ENCODE measurements around the gene NELFB. TPM values are rescaled to one million over a fixed set of nuclear protein-coding genes. Genes with fewer than 3 reads are reported as not detected.

NELFB gene
- total RNA-seq, 4 donors from 2014 or later = 26.1 to 41.4 (median 35.2) TPM

DNA sequence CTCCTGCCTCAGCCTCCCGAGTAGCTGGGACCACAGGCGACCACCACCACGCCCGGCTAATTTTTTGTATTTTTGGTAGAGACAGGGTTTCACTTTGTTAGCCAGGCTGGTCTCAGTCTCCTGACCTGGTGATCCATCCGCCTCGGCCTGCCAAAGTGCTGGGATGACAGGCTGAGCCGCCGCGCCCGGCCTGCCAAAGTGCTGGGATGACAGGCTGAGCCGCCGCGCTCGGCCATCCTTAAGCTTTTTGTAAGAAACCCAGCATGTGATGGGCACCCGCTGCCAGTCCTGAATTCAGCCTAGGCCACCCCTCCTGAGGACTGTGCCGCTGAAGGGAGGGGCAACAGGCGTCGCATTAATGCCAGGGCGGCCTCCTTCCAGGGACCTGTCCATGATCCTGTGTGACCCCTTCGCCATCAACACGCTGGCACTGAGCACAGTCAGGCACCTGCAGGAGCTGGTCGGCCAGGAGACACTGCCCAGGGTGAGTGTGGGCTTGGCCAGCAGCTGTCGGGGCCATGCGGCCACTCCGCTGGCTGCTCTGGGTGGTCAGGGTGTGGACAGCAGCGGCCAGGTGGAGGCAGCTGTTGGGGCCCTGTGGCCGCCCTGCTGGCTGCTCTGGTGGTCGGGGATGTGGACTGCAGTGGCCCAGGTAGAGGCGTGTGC lies 10.5 kb downstream of the NELFB start:
- H3K4me1 ChIP-seq = peaks cover 0 to 33% (median 11%) of the 10 kb centered on the region in 3 donors
- peaks cover 23 to 87% (median 28%) of the 10 kb centered on the region in 3 donors for H3K36me3 ChIP-seq
- H3K27ac ChIP-seq = no peak overlapping the region
- 89 to 100% methylated on average over 1 to 14 of the region's 29 CpGs for WGBS, 2 donors
- TF ChIP-seq, protein P1, sequence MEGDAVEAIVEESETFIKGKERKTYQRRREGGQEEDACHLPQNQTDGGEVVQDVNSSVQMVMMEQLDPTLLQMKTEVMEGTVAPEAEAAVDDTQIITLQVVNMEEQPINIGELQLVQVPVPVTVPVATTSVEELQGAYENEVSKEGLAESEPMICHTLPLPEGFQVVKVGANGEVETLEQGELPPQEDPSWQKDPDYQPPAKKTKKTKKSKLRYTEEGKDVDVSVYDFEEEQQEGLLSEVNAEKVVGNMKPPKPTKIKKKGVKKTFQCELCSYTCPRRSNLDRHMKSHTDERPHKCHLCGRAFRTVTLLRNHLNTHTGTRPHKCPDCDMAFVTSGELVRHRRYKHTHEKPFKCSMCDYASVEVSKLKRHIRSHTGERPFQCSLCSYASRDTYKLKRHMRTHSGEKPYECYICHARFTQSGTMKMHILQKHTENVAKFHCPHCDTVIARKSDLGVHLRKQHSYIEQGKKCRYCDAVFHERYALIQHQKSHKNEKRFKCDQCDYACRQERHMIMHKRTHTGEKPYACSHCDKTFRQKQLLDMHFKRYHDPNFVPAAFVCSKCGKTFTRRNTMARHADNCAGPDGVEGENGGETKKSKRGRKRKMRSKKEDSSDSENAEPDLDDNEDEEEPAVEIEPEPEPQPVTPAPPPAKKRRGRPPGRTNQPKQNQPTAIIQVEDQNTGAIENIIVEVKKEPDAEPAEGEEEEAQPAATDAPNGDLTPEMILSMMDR (IDR thresholded peaks at IDR 0.05) = no peak
- TF ChIP-seq POLR2A (IDR thresholded peaks at IDR 0.05) = no peak
- H3K27me3 ChIP-seq = no peaks in the 10 kb centered on the region
- H3K9me3 ChIP-seq = no peaks in the 10 kb centered on the region
- no peak overlapping the region for H3K4me3 ChIP-seq
- intact Hi-C loops (cut with DNase I) = no loop called here
- no peak for DNase-seq

DNA sequence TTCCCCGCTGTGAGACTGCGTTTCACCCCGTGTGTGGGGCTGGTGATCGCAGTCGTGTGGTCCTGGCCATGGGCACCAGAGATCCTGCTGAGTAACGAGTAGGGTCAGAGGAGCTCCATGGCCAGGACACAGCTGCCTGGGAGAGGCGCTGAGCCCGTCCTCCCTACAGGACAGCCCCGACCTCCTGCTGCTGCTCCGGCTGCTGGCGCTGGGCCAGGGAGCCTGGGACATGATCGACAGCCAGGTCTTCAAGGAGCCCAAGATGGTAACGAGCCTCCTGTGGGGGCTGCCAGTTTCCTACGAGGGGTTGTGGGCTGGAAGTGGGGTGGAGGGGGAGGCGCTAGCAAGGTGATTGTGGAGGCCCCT lies 11.0 kb downstream of the NELFB start:
- Histone ChIP-seq H3K27ac (no peak overlapping the region), H3K4me3 (no peak overlapping the region), H3K9me3 (no peaks in the 10 kb centered on the region), H3K4me1 (peaks cover 0 to 38% (median 11%) of the 10 kb centered on the region in 3 donors), H3K27me3 (no peaks in the 10 kb centered on the region), H3K36me3 (peaks cover 23 to 90% (median 28%) of the 10 kb centered on the region in 3 donors)
- WGBS, 2 donors = 100% methylated on average over 3 of the region's 15 CpGs; no CpG with 5 or more reads in 1 of the 2 donors
- intact Hi-C loops (cut with DNase I) = no loop called here
- no peak for DNase-seq
- no peak for TF ChIP-seq POLR2A (IDR thresholded peaks at IDR 0.05)
- TF ChIP-seq, protein P1 (IDR thresholded peaks at IDR 0.05) = no peak

DNA sequence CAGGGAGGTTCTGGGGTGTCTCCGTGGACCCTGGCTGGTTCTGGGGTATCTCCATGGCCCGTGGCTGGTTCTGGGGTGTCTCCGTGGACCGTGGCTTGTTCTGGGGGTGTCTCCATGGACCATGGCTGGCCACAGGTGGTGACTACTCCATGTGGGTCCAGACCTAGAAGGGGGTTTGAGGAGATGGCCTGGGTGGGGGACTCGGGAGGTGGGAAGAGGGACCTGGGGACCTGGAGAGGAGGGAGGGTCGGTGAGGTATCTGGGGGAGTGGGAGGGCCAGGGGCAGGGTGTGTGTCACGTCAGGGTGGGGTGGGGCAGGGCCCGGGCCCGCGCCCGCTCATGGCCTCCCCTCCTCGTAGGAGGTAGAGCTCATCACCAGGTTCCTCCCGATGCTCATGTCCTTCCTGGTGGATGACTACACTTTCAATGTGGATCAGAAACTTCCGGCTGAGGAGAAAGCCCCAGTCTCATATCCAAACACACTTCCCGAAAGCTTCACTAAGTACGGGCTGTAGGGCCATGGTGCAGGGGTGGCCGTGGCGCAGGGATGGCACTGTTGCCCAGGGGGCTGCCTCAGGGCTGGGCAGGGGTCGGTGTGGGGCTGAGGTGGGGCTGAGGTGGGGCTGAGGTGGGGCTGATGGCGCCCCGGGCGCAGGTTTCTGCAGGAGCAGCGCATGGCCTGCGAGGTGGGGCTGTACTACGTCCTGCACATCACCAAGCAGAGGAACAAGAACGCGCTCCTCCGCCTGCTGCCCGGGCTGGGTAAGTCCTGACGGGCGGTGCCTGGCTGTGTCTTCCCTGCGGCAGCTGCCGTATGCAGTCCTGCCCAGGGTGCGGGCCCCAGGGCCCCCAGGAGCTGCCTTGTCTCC lies 11.7 kb downstream of the NELFB start:
- no peaks in the 10 kb centered on the region for H3K27me3 ChIP-seq
- no peaks in the 10 kb centered on the region for H3K9me3 ChIP-seq
- H3K4me3 ChIP-seq = no peak overlapping the region
- TF ChIP-seq, protein P1 (IDR thresholded peaks at IDR 0.05) = no peak
- no peak for TF ChIP-seq POLR2A (IDR thresholded peaks at IDR 0.05)
- peaks cover 0 to 45% (median 11%) of the 10 kb centered on the region in 3 donors for H3K4me1 ChIP-seq
- DNase-seq = no peak
- intact Hi-C loops (cut with DNase I) = no loop called here
- no peak overlapping the region for H3K27ac ChIP-seq
- H3K36me3 ChIP-seq = peaks cover 23 to 92% (median 28%) of the 10 kb centered on the region in 3 donors
- WGBS, 2 donors = 85 to 94% methylated on average over 15 to 28 of the region's 34 CpGs

DNA sequence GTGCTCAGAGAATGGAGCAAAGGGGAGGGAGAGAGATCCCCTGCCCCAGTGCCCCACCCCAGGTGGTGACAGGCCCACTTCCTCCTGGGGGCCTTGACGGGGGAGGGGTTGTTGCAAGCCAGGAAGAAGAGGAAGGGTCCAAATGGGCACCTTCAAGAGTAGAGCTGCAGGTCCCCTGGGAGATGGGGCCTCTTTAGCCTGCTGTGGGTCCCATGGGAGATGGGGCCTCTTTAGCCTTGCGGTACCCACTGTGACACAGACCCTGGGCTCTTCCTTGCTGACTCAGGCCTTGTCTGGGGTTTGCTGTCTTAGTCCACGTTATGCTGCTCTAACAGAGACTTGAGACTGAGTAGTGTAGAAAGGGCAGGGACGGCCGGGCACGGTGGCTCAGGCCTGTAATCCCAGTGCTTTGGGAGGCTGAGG lies 12.8 kb downstream of the NELFB start:
- no peaks in the 10 kb centered on the region for H3K9me3 ChIP-seq
- no peaks in the 10 kb centered on the region for H3K27me3 ChIP-seq
- TF ChIP-seq, protein P1 (IDR thresholded peaks at IDR 0.05) = no peak
- no peak for TF ChIP-seq POLR2A (IDR thresholded peaks at IDR 0.05)
- peaks cover 33 to 100% (median 36%) of the 10 kb centered on the region in 3 donors for H3K36me3 ChIP-seq
- peaks cover 0 to 52% (median 15%) of the 10 kb centered on the region in 3 donors for H3K4me1 ChIP-seq
- intact Hi-C loops (cut with DNase I) = no loop called here
- no peak for DNase-seq
- no peak overlapping the region for H3K4me3 ChIP-seq
- H3K27ac ChIP-seq = peak overlapping the region in 2 of 4 donors; percentile 8 to 68
- 78 to 80% methylated on average over 1 to 3 of the region's 6 CpGs for WGBS, 2 donors
